Testis (tissue), 2 donors: Measurements from ENCODE around the gene SCG5.

Source experiments
- CTCF ChIP-seq, 3 experiments: fragments of 450-650 bp in 2 of 3; fragments of 200-600 bp in 1 of 3; sonication (generic) in 1 of 3; IDR thresholded peaks; one replicate each; pipeline ENCODE4 v1.5.1; 2016 to 2019; ENCODE audit warnings: antibody characterized with exemption in 3 of 3, mild to moderate bottlenecking in 2 of 3, moderate library complexity in 1 of 3
- POLR2A ChIP-seq: fragments of 450-650 bp; IDR thresholded peaks from one replicate; pipeline ENCODE4 v1.6.1; 2017; ENCODE audit warnings: antibody characterized with exemption, mild to moderate bottlenecking, moderate library complexity

GRCh38 chr15:32707436-32707835 lies 65.9 kb downstream of the SCG5 start:
- TF ChIP-seq POLR2A (no peak), CTCF (IDR thresholded peaks at IDR 0.05) (no peak)
